GM23338 (cell line): ENCODE measurements around the gene SFT2D1.

Experiments used
- CTCF ChIP-seq, 2 experiments: fragments of 200-600 bp in 1 of 2; sonication (generic) in 1 of 2; conservative IDR thresholded peaks; 2 replicates each; pipeline versions ENCODE4 v1.5.1 to v1.6.1; 2016 to 2017; ENCODE audit warnings: antibody characterized with exemption in 2 of 2, low read depth in 2 of 2, mild to moderate bottlenecking in 2 of 2, moderate library complexity in 1 of 2
- EZH2 ChIP-seq: fragments of 200-600 bp; sonication (generic); IDR thresholded peaks from one replicate; pipeline ENCODE4 v1.8.0; 2017; ENCODE audit warnings: antibody characterized with exemption, mild to moderate bottlenecking, low read depth; ENCODE audit not compliant: unreplicated experiment
- JUNB ChIP-seq: IDR thresholded peaks from one replicate; pipeline ENCODE4 v1.6.1; 2016; ENCODE audit warnings: antibody characterized with exemption; ENCODE audit not compliant: unreplicated experiment
- REST ChIP-seq: IDR thresholded peaks from one replicate; pipeline ENCODE4 v1.6.1; 2018; ENCODE audit warnings: antibody characterized with exemption; ENCODE audit not compliant: unreplicated experiment

- no peak for TF ChIP-seq CTCF (conservative IDR thresholded peaks at IDR 0.05; ENCODE audit: low read depth in 2 of 2)
- TF ChIP-seq EZH2: no peak
- TF ChIP-seq REST: no peak
- no peak for TF ChIP-seq JUNB
Measured at GRCh38 chr6:166331503-166332415, 10.6 kb downstream of the SFT2D1 start.
